Measurements from ENCODE around the gene RDH16.

- peak; percentile 64 for TF ChIP-seq CTCF (IDR thresholded peaks at IDR 0.05; ENCODE audit: low read depth, low read length, poor library complexity, severe bottlenecking)
- TF ChIP-seq EZH2phosphoT487 (IDR thresholded peaks at IDR 0.05; ENCODE audit: borderline replicate concordance, low read length), result no peak
Observed at GRCh38 chr12:57005980-57006808, 48.8 kb upstream of the RDH16 start, which contains the start of gene ZBTB39.
